ENCODE results near the gene MBD3L4.
"Not testable (repeated sequence)": the region's sequence is repeated elsewhere in the genome, so short reads cannot be mapped to it uniquely, and the experiment has no call there.

The MBD3L4 gene

DNA sequence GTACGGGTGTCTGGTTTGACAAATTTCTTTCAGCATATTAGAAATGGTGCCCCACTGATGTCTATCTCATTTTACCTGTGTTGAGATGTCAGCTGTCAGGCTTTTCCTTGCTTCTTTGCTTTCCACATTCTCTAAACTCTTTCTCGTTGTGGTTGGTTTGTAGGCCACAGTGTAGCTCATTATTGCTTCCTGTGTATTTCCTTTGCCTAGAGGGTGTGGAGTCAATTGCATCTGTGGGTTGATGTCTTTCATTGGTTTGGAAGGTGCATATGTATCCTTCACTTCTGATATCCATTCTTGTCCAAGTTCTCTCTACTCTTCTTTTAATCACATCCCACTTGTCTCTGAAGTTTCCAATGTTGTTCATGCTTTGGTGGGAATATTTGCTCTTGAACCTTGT lies 1.6 kb upstream of the MBD3L4 start:
- not testable (repeated sequence) for DNase-seq

DNA sequence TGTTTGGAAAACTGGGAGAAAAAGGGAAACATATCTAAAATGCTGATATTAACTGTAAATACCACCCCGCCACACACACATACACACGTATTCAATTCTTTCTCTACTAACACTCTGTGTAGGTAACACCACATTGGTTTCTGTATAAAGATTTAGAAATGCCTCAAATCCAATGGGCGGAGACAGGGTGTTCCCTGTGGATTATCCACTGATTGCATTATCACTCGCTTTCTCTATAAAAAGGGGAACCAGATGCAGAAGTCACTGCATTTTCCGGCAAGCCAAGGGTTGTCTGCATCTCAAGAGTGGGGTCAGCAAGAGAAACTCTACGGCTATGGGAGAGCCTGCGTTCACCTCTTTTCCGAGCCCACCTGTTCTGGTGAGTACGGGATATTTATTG lies 9.7 kb downstream of the MBD3L4 start, which contains the start of gene MBD3L5:
Gene MBD3L5 (plus strand): TSS at position 301 of the 400 bp plus-strand sequence. CDS start 34 bp downstream, at position 335.
- DNase-seq, result not testable (repeated sequence)

DNA sequence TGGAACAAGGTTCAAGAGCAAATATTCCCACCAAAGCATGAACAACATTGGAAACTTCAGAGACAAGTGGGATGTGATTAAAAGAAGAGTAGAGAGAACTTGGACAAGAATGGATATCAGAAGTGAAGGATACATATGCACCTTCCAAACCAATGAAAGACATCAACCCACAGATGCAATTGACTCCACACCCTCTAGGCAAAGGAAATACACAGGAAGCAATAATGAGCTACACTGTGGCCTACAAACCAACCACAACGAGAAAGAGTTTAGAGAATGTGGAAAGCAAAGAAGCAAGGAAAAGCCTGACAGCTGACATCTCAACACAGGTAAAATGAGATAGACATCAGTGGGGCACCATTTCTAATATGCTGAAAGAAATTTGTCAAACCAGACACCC lies 11.2 kb downstream of the MBD3L4 start:
- not testable (repeated sequence) for DNase-seq

DNA sequence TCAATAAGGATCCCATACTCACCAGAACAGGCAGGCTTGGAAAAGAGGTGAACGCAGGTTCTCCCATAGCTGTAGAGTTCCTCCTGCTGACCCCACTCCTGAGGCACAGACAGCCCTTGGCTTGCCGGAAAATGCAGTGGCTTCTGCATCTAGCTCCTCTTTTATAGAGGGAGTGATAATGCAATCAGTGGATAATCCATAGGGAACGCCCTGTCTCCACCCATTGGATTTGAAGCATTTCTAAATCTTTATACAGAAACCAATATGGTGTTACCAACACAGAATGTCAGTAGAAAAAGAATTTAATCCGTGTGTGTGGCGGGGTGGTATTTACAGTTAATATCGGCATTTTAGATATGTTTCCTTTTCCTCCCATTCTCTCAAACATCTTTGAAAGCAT lies 18.6 kb downstream of the MBD3L4 start, which contains the start of gene MBD3L2B:
Gene MBD3L2B (minus strand): TSS at position 101 of the 400 bp plus-strand sequence. CDS start 34 bp downstream, at position 67.
- DNase-seq, result not testable (repeated sequence)

DNA sequence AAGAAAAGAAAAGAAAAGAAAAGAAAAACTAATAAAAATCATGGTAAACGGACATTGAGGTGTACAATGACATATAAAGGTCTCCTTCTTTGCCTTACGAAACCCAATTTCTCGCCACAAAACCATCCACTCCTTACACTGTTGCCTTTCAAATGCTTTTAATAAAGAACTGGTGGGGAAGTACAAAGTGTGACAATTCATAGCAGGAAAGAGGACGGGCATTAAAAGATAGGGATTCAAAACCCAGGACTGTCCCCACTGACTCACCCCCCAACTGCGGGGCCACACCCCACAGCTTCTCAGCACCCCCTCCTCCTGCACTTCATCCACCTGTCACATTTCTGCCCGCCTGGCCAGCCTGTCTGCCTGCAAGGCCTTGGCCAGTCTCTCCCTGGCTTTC lies 21.2 kb downstream of the MBD3L4 start:
- DNase-seq, result no peak

DNA sequence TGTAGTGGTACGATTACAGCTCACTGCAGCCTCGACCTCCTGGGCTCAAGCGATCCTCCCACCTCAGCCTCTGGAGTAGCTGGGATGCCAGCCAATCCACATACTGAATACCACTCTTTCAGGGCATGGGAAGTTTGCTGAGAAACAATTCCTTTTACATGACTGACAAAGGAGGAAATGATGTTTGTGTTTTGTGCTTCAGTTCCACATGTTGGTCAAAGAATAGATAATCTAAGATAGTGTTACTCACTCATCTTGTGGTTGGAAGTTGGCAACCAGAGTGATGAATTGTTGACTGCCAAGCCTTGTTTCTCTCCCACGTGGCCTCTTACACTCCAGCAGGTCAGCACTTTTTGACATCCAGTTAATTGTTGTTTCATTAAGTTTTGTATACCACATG lies 26.3 kb downstream of the MBD3L4 start:
- DNase-seq, result no peak

DNA sequence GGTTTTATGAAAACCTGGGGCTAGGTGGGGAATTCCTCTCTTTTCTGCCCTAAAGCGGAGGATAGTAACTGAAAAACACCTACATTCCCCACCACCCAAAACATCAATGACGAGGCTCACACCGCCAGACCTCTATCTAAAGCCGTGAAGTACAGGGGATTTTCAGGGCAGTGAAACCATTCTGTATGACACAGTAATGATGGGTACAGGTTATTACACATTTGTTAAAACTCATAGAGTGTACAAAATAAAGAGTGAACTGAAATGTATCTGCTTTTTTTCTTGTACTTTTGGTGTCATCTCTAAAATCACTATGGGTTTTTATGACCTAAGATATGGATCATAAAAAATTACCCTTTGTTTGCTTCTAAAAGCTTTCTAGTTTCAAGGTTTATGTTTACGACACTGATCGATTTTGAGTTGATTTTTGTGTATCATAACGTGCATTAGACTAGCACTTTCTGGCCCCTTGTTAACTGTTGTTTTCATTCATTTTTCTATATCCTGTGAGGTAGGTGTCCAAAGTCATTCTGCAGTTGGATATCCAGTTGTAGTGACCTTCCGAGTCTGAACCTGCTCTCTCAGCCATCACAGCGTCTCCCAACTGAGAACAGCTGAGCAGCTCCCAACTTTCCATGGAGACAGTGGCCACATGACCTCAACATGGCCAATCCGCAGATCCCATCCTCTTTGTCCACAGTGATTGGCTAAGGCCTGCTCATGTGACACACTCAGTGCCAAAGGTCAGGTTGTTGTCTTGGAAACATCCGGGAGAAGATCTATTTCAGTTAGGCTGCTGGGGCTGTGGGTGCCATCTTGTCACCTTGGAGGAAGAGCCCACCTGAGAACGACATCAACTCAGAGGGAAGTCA lies 29.0 kb downstream of the MBD3L4 start:
- DNase-seq, result no peak

DNA sequence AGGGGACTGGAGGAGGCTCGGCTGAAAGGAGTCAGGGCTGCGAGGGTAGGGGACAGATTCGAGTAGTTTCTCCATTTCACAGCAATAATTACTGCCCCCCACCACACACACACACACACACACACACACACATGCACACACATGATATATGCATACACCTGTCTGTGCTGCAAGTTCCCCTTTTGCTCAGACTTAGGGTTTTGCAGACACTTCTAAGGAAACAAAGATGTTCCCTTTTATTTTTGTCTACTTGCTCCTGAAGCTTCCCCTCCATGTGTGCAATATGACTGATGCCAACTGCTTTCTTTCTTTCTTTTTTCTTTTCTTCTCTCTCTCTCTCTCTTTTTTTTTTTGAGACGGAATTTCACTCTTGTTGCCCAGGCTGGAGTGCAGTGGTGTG lies 32.1 kb downstream of the MBD3L4 start:
- no peak for DNase-seq

DNA sequence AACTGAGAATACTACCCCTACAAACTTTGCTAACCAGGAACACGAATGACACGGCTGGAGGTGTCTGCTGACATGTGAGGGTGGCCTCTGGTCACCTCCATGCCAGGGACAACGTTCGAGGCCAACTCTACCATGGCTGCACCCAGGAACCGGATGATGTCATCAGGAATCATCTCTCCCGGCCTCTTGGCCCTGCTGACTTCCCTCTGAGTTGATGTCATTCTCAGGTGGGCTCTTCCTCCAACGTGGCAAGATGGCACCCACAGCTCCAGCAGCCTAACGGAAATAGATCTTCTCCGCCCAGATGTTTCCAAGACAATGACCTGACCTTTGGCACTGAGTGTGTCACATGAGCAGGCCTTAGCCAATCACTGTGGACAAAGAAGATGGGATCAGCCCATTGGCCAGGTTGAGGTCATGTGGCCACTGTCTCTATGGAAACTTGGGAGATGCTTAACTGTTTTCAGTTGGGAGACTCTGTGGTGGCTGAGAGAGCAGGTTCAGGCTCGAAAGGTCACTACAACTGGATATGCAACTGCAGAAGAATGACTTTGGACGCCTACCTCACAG lies 33.8 kb downstream of the MBD3L4 start:
- DNase-seq, result no peak

DNA sequence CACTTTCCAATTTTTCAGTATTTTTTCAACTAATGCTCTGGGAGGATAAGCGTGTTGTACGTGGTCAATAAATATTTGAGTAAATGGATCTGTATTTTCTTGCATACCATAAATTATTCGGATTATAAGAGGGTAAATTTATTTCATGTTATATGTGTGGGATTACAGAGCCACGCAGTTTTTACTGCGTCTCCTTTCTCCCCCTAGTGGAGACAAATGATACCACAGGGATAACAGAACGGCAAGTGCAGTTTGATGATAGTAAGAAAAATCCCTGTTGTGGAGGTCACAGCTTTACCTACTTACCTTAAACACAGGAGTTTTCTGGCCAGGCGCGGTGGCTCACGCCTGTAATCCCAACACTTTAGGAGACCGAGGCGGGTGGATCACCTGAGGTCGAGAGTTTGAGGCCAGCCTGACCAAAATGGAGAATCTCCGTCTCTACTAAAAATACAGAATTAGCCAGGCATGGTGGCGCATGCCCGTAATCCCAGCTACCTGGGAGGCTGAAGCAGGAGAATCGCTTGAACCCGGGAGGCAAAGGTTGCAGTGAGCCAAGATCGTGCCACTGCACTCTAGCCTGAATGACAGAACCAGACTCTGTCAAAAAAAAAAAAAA lies 35.6 kb downstream of the MBD3L4 start:
- DNase-seq, result no peak

DNA sequence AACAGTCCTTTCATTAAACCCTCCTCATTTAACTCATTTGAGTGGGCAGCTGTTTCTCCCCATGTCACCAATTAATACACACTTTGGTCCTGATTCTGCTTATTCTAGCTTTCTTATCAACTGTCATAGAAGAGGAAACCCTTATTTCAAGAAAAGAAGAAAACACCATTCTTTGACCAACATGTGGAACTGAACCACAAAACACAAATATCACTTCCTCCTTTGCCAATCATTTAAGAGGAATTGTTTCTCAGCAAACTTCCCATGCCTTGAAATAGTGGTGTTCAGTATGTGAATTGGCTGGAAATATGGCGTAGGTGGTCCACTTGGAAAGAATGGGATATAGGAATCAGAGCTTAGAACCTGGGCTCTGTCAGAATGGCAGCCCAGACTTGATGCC lies 39.2 kb downstream of the MBD3L4 start:
- DNase-seq, result no peak

DNA sequence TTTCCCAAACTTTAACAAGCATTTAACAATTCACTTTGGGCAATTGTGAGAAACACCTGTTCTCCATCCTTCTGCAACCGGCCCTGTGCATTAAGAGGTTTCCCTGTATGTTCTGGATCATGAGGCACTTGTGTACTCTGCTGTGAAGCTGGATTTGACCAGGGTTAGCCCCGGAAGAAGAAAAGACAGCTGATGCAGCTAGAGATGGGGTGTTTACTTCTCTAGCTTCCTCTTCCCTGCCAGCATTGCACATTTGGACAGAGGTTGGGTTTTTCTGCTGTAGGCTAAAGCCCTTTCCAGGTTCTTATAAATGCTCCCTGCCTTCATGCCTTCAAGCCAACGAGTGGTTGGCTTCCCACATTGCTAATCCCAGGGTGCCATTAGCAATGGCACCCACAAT lies 39.6 kb downstream of the MBD3L4 start:
- no peak for DNase-seq

DNA sequence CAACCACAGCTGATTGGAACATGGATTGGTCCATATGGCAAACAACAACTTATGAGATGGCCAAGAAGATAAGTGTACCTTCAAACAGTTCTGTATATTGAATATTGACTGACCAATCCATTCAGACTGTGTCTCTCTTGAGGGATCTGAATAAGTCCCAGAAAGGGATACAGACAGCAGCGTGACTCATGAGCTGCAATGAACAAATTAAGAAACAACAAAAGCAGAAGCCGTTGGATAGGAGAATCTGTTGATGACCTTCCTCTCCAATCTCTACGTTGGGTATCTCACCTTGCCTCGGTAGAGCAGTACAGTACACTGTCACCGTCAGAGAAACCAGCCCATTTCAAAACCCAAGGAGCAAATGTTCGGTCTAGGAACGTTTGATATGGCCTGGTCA lies 40.0 kb downstream of the MBD3L4 start:
- DNase-seq, result no peak

DNA sequence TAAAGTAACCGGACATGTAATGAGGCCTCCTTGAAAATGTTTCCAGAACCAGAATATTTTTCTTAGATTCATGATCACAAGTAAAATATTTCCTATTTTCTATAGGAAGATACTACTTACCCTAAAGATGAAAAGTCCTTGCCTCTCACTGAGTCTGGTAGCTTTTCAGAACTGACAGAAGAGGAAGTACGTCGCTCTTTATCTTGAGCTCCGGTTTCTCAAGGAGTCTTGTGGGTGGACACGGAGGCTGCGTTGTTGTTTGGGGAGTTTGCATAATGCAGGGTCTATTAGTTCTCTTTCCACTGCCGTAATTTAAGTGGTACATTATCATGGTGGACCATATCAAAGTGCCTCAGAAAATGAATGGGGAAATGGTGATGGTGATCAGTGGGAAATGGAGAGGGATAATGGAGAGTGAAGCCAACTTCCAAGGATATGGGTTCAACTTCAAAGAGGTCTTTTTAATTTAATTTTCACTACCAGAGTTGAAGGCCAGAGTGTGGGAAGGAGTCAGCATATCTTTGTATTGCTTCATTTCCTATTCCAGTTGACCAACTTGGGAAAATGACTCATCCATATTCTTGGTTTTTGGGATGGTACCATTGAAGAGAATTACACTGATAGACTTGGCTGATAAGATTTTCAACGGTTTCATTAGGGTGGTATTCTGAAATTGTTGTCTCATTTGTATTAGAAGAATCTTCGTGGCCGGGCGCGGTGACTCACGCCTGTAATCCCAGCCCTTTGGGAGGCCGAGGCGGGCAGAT lies 42.1 kb downstream of the MBD3L4 start:
- no peak for DNase-seq

DNA sequence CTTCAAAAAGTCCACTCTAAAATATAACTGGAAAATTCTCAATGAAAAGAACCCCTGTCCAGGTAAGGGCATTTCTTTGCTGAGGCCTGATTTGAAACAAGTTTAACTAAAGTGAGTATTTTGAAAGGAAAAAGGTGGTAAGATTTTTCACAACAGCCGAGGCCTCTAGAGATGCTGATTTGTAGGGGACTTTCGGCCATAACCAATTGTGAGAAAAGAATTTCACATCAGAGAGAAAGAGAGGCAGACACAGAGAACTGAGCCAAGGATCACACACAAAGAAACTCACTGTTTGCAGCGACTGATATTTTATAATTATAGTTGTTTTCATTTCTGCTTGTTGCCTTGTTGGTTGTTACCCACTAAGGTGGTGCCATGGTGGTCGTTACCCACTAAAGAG lies 43.2 kb downstream of the MBD3L4 start:
- no peak for DNase-seq

DNA sequence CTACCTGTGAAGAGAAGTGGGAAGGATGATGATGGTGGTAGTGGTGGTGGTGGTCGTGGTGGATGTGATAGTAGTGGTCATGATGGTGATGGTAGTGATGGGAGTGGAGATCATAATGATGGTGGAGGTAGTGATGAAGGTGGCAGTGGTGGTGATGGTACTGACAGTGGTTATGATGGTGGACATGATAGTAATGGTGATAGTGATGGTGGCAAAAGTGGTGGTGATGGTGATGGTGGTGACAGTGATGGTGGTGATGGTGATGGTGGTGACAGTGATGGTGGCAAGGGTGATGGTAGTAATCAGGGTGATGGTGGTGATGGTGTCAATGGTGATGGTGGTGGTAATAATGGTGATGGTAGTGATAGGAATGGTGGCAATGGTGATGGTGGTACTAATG lies 44.9 kb downstream of the MBD3L4 start:
- no peak for DNase-seq

DNA sequence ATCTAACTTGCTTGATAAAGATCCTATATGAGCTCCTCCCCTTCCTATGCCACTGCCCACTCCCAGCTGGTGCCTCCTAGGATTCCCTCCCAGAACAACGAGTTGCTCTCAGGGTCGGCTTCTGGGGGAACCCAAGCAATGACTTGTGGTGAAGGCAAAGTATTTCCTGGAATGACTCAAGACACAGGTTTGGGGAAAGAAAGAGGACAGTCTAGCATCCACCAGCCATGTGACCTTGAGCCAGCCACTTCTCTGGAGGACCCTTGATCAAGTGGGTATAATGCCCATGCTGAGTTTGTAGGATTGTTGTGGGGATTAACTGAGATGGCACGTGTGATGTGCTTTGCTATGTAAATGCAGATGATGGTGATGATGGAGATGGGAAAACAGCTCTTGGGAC lies 51.7 kb downstream of the MBD3L4 start:
- DNase-seq, result no peak

DNA sequence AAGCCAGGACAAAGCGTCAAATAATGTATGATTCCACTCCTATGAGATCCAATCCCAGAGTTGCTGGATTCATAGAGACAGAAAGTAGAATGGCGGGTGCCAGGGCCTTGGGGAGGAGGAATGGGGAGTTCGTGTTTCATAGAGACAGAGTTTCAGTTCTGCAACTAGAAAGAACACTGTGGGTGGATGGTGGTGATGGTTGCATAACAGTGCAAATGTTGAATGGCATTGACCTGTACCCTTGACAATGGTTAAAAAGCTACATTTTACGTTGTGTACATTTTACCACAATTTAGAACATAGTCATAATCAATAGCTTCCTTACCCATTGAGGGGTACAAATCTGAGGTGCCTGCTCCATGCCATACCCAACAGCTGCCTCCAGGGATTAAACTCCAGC lies 52.1 kb downstream of the MBD3L4 start:
- DNase-seq, result no peak

Measured in stimulated activated CD4-positive, alpha-beta T cell treated with anti-CD3 and anti-CD28 coated beads, Interleukin-2, amount 100 ng/mL, for 48 hours (primary cell).